GM21717 (cell line): ENCODE measurements around the gene HRG.

ENCODE experiments used
- ATAC-seq: cut with Tn5 transposase; IDR thresholded peaks from one replicate; pipeline ENCODE4 v1.9.1; 2021; ENCODE audit warnings: mild to moderate bottlenecking, moderate library complexity; ENCODE audit not compliant: unreplicated experiment

Gene HRG

DNA sequence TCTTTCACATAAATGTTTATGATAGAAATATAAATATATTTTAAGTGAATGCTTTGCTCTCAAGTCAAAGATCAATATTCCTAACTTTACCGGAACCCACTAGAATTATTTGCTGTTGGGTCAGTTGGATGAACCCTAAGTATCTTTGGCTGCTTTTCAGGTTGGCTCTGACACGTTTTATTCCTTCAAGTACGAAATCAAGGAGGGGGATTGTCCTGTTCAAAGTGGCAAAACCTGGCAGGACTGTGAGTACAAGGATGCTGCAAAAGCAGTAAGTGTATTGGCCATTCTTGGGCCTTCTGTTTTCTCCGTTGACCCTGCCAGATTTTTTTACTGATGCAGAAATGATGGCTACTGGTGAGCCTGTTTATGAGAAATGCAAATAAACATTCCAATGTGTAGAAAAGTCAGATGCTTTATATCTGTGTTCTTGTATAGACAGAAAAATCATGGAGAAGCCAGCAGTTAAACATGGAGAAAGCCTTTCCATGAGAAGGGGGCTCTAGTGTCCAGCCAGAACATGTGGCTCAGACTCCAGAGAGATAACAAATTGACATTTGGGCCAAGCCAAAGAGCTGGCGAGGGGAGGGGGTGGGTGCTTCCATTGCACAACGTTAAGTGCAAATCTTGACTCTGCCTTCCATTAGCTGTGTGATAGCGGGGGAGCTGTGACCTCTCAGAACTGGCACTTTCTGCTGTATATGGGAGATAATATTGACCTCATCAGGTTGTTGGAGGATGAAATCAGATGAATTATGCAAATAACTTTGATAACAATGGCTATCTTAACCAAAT is 54.3 kb downstream of the HRG start:
- ATAC-seq = no peak

DNA sequence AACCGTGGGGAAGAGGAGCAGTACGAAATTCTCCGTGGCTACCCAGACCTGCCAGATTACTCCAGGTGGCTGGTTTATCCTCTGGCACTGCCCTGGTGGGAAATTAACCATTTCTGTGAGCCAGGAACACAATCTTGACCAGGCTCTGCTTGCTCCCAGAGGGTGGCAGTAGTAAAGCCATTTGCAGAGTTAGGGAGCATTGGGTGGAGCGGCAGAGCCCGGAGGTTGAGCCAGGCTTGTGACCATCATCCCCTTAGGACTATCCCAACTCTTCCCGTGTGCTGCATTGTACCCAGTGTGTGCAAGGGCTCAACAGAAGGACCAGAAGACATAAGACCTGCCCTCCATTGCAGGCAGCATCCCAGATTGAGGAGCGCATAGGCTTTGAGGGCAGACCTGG is 56.6 kb downstream of the HRG start:
- ATAC-seq = no peak

DNA sequence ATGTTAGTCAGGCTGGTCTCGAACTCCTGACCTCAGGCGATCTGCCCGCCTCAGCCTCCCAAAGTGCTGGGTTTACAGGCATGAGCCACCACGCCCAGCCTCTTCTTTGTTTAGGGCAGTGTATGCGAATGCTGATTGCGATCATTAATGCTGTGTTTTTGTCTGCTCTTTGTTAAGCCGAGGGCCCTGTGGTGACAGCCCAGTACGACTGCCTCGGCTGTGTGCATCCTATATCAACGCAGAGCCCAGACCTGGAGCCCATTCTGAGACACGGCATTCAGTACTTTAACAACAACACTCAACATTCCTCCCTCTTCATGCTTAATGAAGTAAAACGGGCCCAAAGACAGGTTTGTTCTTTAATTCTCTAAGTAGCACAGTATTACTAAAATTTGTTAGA is 59.1 kb downstream of the HRG start:
- ATAC-seq = no peak
